Left renal pelvis (tissue), 4 donors: Measurements from ENCODE around the gene LHFPL6. TPM values are rescaled to one million over a fixed set of nuclear protein-coding genes. Genes with fewer than 3 reads are reported as not detected.

ENCODE experiments used
- DNase-seq, 4 donors: peaks; one replicate each; pipeline ENCODE4 v3.0.0-alpha.2; 2013; ENCODE audit warnings: low read depth in 4 of 4, low spot score in 3 of 4
- polyA plus RNA-seq, 4 donors: library from polyadenylated mRNA; unstranded; fragments of 120-200 nt; gene quantifications; one replicate each; pipeline ENCODE4 v1.2.1, GENCODE V29; 2013; ENCODE audit not compliant: insufficient read length in 4 of 4

Gene LHFPL6
- polyA plus RNA-seq, 4 donors = 30.8 to 64.7 (median 47.4) TPM

DNA sequence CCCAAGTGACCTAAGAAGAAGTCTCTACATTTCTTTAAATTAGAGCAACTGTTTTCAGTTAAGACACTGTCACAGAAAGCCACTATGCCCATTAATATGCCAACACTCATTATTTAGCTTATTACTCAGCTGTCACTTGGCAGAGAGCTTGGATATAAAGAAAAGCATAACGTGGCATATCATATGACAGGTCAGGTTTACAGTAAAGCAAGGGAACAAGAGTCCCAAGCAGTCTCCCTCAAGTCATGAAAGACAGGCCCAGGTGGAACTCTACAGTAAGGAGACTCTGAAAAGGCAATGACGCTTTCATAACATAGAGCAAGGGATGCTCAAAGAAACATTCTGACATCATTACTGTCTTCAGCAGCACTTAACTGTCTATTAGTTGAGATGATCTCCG is 6.3 kb downstream of the LHFPL6 start:
- DNase-seq = no peak

DNA sequence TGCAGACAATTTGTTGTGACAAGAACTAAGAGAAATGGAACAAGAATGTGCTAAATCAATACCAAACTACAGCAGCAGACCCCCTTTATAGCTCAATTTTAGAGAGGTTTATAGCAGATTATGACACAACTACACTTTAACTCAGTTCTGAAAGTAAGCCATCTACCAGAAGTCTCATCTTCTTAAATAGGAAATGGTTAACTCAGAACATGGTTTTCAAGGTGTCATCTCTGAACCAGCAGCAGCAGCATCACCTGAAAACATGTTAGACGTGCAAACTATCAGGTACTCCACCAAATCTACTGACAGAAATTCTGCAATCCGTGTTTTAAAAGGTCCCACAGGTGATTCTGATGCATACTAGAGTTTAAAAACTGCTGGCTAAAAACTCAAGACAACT is 6.8 kb downstream of the LHFPL6 start:
- no peak for DNase-seq

DNA sequence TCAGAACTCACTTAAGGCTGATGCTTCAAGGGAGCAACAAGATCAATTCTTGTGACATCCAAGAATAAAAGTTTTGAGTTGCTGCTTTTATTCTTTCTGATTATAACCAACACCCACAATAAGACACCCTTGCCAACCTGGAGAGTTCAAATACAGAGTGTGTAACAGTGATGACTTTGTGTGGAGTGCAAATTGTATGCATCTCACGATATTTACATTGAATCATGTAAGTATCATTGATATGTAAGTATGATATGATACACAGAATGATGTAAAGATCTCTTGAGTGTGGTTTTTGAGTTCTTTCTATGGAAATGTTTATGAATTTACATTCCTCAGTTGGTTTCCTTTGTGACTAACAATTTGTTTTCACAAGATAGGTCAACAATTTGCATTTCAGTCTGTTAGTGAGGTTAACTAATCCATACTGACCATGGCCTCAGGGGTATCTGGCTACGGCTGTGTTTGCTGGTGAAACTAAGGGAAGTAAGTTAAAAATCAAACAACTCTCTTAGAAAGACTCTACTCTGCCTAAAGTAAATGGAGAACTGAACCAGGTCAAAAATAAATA is 12.4 kb downstream of the LHFPL6 start:
- DNase-seq = no peak

DNA sequence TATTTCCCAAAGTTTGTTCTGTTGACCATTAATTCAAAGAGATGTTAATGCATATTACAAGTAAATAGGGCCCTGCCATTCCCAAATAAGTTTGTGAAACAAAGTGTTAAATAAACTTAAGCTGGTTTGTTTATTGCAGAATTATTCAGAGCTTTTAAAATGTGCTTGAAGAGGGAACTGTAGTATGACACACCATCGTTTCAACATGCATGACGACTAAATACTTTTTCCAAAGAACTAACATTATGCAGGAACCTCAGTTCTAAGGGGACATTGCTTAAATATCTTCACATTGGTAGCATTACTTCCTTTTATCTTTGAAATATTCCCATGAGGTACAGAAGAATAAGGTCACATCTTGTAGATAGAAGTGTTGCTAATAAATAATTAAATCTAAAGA is 14.6 kb downstream of the LHFPL6 start:
- DNase-seq = no peak

DNA sequence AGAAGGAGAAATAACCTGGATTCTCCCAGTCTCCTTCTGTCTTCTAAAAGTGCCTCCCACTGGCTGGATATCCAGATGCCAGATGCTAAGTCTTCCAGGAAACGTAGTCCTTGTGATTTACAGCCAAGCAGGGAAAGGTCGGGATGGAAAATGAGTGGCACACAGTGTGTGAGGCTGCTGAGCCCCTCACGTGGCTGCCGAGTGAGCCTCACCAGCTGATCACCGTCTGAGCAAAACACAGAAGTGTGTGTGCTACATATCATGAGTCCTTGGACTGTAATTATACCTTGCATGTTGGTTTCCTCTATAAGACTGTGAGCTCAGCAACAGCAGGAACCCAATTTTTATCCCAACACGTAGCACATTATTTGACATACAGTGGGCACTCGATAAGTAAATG is 15.1 kb downstream of the LHFPL6 start:
- DNase-seq = no peak

DNA sequence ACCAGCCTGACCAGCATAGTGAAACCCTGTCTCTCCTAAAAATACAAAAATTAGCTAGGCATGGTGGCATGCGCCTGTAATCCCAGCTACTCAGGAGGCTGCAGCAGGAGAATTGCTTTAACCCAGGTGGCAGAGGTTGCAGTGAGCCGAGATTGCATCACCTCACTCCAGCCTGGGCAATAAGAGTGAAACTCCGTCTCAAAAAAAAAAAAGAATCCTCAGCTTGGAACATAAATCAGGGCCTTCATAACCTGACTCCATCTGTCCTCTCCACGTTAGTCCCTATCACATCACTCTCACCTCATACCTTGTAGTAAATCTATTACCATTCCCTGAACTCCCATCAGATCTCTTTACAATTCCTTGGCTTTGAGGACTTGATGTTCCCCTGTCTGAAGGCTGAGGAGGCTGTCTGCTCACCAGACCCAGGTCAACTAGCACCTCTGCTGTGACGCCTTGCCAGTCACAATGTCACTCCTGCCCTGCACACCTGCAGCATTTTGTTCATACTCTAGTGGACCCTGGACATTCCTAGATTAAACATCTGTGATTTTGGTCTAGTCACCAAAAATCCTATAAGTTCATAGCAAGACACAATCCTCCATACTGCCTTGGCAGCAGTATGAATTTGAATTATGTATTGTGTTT is 15.9 kb downstream of the LHFPL6 start:
- DNase-seq = no peak

DNA sequence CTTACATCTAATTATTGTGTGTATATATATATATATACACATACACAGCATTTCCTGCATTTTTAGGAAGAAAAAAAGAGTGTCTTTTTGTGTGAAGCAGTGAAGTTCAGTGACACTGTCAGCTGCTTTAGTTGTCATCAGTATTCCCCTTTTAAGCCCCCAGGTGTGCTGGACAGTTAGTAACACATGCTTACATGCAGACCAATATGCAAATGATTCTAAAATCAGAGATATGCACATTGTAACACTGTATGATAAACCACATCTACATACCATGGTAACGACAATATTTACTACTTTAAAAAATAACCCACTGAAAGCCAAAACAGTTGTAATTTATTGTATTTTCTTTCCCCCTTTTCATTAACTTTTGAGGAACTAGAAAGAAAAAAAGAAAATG is 16.8 kb downstream of the LHFPL6 start:
- no peak for DNase-seq

DNA sequence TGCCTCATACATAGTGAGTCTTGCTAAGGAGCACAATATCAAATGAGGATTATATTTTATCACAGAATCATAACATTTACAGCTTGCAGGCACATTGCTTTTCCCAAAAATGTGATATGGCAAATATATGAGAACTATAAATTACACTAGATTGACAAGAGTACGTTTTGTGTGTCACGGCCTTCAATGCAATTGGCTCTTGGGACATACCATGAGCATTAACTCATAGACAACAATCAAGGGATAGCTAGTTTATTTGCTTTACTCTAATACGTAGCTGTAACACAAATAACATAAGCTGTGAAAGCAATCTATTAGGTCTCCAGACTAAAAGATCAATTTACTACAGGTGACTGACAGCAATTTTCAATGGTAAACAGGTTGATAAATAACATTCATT is 17.8 kb downstream of the LHFPL6 start:
- no peak for DNase-seq

DNA sequence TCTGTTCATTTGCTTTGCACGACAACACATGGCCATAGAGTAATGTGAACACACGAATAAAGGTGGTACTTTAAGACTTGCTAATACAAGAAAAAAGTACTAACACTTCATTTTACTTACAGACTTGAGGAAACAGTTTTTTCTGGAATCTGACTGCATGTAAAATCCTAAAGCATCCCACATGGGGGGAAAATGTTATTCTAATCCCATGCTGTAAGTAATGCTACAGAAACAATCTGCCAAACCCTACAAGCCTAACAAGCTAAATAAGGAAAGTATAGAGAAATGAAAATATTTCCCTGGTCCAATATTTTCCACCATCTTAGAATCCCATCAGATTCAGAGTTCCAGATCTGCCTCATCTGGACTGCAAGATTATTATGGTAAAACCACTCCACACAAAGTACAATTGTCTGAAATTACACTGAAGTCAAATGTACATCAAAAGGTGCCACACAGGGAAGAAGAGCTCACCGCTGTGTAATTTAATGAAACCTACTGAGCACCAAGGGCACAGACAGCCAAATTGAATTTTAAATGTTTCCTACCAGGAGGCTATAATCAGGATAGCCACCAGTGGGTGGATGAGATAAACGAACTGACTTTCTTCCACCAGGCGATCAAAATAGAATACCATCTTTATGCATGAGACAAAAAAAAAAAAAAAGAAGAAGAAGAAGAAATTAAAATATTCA is 22.0 kb downstream of the LHFPL6 start:
- no peak for DNase-seq

DNA sequence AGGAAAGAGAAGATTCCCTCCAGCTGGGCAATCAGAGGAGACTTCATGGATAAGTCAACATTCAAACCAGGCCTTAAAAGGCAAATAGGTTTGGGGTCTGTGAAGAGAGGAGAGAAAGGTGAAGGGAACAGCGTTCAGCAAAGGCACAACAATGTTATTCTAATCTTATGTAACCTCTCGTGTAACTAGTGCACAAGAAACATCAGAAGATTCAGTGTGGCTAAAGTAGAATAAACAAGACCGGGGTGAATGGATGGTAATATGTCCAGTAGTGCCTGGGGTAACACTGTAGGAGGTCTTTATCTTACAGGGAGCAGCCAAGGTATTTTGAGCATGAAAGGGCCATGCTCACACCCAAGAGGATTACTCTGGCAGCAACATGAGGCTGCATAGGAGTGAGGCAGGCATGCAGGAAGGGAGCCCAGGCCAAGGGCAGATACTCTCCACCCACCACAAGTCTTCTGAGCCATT is 24.1 kb downstream of the LHFPL6 start:
- DNase-seq = no peak

DNA sequence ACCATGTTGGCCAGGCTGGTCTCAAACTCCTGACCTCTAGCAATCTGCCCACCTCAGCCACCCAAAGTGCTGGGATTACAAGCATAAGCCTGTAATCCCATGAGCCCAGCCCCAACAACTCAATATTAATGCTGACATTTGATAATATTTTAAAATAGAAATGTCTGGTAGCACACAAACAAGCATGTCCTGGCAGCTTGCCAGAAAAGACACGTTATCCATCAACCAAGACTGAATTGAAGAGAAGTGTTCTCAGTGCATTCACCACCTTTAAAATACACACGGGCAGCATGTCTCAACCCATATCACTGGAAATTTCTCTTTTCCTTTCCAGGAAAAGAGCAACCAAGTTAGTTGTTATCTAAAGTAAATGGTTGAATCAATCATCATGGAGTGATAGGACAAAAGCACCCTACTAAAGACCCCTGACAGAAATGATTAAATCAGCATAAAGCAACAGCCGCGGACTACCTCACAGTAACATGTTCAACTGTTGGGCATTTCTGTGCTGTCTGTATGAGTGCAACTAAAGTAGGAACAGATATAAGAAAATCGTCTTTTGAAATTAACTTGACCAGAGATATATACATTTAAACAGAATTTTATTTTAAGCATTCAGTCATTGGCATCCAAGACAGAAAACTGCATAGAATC is 25.0 kb downstream of the LHFPL6 start:
- DNase-seq = peak in 1 of 4 donors; percentile 3

DNA sequence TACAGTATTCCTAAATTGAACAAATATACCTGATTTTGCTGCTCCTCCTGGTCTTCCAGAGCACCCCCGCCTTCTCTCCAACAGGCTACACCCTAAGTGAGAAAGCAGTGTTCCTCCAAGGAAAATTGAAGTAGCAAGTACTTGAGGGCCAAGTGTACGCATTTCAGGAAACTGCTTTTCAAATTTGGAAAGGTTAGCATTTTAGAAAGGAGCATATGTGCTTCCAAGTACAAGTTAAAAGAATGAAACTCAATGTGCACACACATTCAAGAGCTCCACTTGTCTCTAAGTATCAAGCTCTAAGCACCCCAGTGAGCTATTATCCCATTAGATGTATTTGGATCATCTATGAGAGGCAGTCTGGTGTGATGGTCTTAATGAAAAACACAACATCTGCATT is 25.8 kb downstream of the LHFPL6 start:
- DNase-seq = no peak

DNA sequence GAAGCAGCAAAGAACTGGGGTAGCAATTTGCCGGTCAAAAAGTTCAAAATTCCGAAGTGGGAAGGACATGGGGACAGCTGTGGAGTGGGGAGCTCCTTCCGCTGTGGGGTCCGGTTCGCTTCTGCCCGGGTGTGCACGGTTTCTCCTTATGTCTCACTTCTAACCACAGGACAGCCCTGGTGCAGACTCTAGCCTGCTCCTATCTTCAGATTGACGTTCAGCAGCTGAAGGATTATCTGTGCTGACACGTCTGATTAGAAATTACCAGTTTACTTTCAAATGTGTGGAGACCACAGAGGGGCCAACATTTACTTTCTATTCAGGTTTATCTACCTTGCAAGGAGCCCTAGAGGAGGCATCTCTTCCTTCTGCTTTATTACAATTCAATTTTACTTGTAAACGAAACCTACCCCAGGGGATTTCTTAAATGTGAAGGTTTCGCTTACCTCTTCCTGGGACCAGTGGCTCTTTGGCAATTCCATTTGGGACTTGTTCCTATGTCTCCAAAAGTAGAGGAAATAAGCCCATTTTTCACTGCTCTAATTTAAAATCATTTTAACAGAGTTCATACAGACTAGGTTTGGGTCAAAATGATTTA is 27.3 kb downstream of the LHFPL6 start:
- DNase-seq = no peak

DNA sequence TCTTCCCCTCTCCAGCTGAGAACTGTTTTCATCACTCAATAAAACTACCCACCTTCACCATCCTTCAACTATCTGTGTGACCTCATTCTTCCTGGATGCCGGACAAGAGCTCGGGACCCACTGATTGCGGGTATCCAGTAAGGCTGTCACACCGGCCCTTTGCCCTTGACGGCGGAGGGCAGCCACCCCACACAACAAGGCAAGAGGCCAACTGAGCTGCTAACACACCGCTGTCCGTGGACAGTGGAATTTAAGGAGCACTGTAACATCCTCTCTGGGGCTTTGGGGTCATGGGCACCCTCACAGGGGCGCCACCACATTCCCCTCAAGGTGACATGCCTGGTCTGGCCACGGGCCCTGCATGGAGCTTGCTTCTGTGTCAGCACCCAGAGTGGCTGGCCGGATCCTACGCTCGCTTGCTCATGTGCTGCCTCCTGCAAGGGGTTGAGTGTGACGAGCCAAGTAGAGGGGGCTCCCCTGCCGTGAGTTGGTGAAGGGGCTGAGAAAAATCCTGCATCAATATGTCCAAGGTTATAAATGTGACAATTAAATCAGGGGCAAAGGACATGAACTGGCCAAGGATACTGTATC is 31.4 kb downstream of the LHFPL6 start:
- no peak for DNase-seq

DNA sequence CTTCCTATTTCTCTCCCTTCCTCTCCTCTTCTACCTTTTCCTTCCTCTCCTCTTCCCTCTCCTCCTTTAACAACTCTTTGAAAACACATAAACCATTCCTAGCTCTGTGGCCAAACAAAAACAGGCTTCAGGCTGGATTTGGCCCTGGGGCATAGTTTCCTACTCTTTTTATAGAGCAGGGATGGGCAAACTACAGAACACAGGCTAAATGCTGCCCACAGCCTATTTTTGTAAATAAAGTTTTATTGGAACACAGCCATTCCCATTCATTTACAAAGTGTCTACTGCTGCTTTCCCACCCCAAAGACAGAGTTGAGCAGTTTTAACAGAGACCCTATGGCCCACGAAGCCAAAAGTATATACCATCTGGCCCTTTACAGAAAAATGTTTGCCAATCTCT is 35.4 kb downstream of the LHFPL6 start:
- no peak for DNase-seq

DNA sequence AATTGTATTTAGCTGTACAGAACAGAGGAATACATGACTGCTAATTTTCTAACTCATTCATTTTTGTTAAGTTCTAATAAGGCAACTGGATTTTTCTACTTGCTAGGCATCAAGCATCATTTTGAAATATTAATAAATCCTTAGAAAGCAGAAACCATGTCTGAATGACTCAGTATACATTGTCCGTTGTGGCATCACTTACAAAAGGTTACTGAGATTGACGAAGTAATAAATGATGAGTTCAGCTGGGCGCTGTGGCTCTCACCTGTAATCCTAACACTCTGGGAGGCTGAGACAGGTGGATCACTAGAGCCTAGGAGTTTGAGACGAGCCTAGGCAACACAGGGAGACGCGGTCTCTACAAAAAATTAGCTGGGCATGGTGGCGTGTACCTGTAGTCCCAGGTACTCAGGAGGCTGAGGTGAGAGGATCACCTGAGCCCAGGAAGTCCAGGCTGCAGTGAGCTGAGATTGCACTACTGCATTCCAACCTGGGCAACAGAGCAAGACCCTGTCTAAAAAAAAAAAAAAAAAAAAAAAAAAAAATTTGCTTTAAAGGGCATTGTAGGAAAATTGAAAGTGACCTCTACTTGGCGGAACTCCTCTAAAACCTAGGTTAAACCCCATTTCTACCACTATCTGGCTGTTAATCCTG is 36.6 kb downstream of the LHFPL6 start:
- DNase-seq = no peak

DNA sequence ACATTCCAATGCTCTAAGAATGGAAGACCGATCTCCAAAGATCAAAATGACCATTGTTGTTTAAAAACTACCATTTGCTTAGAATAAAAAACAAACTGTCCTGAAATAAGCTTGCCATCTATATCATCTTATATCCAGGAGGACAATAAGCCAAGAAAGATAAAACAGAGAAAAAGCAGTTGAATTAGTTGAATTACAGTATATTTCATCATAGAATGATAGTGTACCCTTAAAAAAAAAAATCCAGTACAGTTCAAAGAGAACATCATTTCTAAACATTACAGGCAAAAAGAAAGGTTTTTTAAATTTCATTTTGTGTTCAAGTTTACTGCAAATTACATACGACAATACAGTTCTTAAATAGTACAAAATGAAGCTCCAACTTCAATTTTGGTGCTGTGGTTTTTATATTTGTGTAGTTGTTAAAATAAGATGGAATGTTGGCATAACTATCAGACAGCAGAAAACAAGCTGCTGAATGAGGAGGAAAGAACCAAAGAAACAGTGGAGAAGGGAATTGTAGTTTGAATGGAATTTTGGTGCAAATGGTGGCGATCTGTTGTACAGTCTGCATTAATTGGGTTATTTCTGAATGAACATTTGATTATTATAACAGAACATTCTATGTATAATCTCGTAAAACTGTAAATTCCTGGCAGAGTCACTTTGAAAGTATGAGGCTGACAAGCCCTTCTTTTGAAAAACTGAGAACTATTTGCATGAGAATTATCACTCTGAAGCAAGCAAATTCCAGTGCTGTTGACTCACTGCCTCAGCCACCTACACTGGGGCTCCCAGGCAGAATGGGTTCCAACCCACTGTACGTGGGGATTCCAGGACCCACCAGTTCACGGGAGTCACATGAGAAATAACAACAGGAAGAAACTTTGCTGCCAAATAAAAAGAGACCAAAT is 37.7 kb downstream of the LHFPL6 start:
- no peak for DNase-seq

DNA sequence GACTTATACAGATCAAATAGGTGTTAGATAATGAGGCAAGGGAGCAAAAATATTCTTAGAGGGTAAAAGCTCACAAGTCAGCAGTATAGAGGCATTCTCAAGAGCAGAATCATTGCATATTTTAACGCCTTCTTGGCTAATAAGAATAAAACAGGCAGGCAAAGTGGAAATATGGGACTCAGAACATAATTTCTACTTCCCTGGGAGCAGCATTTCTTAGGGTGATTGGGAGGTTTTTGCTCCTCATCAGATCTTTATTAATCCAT is 39.6 kb downstream of the LHFPL6 start:
- DNase-seq = no peak

DNA sequence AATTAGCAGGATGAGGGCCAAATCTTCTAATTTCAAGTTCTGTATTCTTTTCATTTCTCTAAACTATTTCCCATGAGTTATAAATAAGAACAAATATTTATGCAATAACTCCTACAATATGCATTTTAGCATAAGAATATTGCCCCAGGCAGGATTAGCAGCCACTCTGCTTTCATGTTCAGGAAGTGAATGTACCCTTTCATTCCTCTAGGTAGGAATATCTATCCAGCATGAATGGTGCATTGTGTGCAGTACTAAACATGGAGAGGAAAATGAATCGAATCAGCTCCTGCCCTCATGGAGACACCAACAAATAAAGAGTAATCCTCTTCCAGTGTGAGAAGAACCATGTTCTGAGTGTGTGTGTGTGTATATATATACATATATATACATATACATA is 41.0 kb downstream of the LHFPL6 start:
- DNase-seq = no peak

DNA sequence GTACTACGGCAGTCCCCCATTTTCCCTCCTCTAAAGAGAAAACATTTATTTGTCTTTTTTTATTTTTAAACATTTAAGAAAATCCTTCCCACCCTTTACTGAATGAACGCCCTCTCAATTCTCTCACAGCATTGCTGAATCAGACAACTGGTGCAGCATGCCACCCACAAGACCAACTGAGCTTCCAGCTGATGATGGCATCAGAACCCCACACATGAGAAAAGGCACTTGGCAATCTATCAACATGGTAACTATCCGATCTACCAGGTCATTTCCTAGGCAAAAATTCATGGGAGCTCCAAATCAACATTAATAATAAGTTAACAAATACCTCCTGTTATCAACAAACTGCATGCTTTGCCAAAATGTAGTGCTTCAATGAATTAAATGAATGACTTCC is 43.1 kb downstream of the LHFPL6 start:
- no peak for DNase-seq
